Astrocyte of the spinal cord (primary cell): ENCODE measurements around the gene ANAPC10.

Source experiments
- DNase-seq: peaks from one replicate; pipeline ENCODE4 v3.0.0; 2011; ENCODE audit warnings: low read depth, low spot score
- H3K4me3 ChIP-seq: 2 replicates; pipeline ENCODE4 v1.5.1; 2011; ENCODE audit warnings: low read depth, mild to moderate bottlenecking, low read length, moderate library complexity
- CTCF ChIP-seq: IDR thresholded peaks from 2 replicates; pipeline ENCODE4 v1.5.1; 2012; ENCODE audit warnings: low read depth, mild to moderate bottlenecking, low read length, inconsistent platforms
- in situ Hi-C: cut with HindIII; loops from 2 replicates; pipeline ENCODE4 v1.10.0; 2017; ENCODE audit warnings: low sequenced_read_pairs

Gene ANAPC10

GRCh38 chr4:145076469-145076855 is 21.5 kb downstream of the ANAPC10 start:
- no peak for TF ChIP-seq CTCF
- H3K4me3 ChIP-seq = no peak overlapping the region
- no peak for DNase-seq
- in situ Hi-C loops = no loop called here

GRCh38 chr4:145075742-145076468 is 22.1 kb downstream of the ANAPC10 start:
- no peak for DNase-seq
- TF ChIP-seq CTCF = no peak
- in situ Hi-C loops = no loop called here
- no peak overlapping the region for H3K4me3 ChIP-seq

- DNase-seq = no peak
- no peak overlapping the region for H3K4me3 ChIP-seq
- TF ChIP-seq CTCF = no peak
- in situ Hi-C loops = no loop called here
Measured at GRCh38 chr4:145071560-145071959, 26.4 kb downstream of the ANAPC10 start.

- no peak for TF ChIP-seq CTCF
- peak; percentile 47 for DNase-seq
- H3K4me3 ChIP-seq = no peak overlapping the region
- in situ Hi-C loops = no loop called here
Measured at GRCh38 chr4:145069361-145069760, 28.6 kb downstream of the ANAPC10 start.

- H3K4me3 ChIP-seq = no peak overlapping the region
- no peak for TF ChIP-seq CTCF
- peak; percentile 70 for DNase-seq
- in situ Hi-C loops = no loop called here
Measured at GRCh38 chr4:145066063-145066501, 31.9 kb downstream of the ANAPC10 start.

GRCh38 chr4:145061318-145061920 is 36.6 kb downstream of the ANAPC10 start:
- peak; percentile 2 for TF ChIP-seq CTCF
- in situ Hi-C loops = no loop called here
- DNase-seq = peak; percentile 73
- H3K4me3 ChIP-seq = no peak overlapping the region
